AG04450 (cell line): ENCODE measurements around the gene SPRED2. TPM values are rescaled to one million over a fixed set of nuclear protein-coding genes. Genes with fewer than 3 reads are reported as not detected.

Experiments
- CTCF ChIA-PET: fragments of 300-600, 350-600 bp; formaldehyde crosslinking; extraction: SDS; loops from one replicate; lab custom pipeline; 2022; ENCODE audit warnings: antibody characterized with exemption, inconsistent platforms; lab: Charles Lee
- POLR2A ChIA-PET: fragments of 350-600 bp; formaldehyde crosslinking; extraction: SDS; loops from one replicate; lab custom pipeline; 2021; ENCODE audit warnings: antibody characterized with exemption, inconsistent platforms; lab: Yijun Ruan, JAX
- DNase-seq: peaks from one replicate; pipeline ENCODE4 v3.0.0-alpha.2; 2011; ENCODE audit warnings: low read depth, low spot score
- H3K27ac ChIP-seq: one replicate; pipeline ENCODE4 v1.5.1; 2012; ENCODE audit warnings: low read depth, low read length, control low read depth
- H3K27me3 ChIP-seq: one replicate; pipeline ENCODE4 v1.6.0; 2012; ENCODE audit warnings: low read length; ENCODE audit not compliant: control insufficient read depth, insufficient read depth
- H3K4me3 ChIP-seq: 2 replicates; pipeline ENCODE4 v1.5.1; 2011; ENCODE audit warnings: mild to moderate bottlenecking, low read depth, low read length, control low read depth
- H3K9me3 ChIP-seq: 2 replicates; pipeline ENCODE4 v1.5.1; 2012; ENCODE audit warnings: low read length; ENCODE audit not compliant: control insufficient read depth, insufficient read depth
- CTCF ChIP-seq: IDR thresholded peaks from 2 replicates; pipeline ENCODE4 v1.5.1; 2011; ENCODE audit warnings: low read depth, low read length, control low read depth, inconsistent platforms
- polyA plus RNA-seq: library from polyadenylated mRNA; depleted of rRNA; stranded (reverse); fragments of >200 nt; gene quantifications from 2 replicates; pipeline ENCODE4 v1.2.3, GENCODE V29; 2011

The SPRED2 gene
- polyA plus RNA-seq, 1 experiment, result 18.6 TPM

- DNase-seq, result no peak
- Histone ChIP-seq H3K27me3 (no peaks in the 10 kb centered on the region), H3K4me3 (no peak overlapping the region), H3K9me3 (no peaks in the 10 kb centered on the region), H3K27ac (peak overlapping the region; percentile 87)
- ChIA-PET CTCF (interaction anchor here (1.1 to 2.5 kb wide), 2 partner anchors 20 to 35 kb away, joined by 5 to 8 read pairs; no protein-coding TSS in a partner anchor), POLR2A (interaction anchor here (1.1 kb wide), 1 partner anchor 20 kb away, joined by 8 read pairs; no protein-coding TSS in a partner anchor)
- no peak for TF ChIP-seq CTCF
Observed at GRCh38 chr2:65300134-65300760, 132.2 kb downstream of the SPRED2 start.

DNA sequence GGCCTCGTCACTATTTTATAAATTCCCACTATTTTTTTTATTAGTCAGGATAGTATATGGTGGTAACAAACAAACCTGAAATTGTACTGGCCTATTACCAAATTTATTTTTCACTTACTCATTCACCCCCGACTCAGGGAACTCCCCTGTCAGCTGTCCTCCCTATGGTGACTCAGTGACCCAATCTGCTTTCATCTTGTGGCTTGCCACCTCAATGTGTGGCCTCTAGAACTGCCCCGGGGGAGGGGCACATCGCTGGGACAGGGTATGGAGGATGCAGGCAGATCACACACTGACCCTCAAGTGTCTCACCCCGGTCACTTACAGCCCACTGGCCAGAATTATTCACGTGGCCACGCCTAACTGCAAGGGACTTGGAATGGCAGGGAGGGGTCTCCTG is 133.2 kb downstream of the SPRED2 start:
- H3K4me3 ChIP-seq, result no peak overlapping the region
- H3K9me3 ChIP-seq, result no peaks in the 10 kb centered on the region
- H3K27me3 ChIP-seq, result no peaks in the 10 kb centered on the region
- TF ChIP-seq CTCF, result no peak
- H3K27ac ChIP-seq, result peak overlapping the region; percentile 66
- DNase-seq, result no peak
- CTCF ChIA-PET, result interaction anchor here (2.5 kb wide), 1 partner anchor 21 kb away, joined by 8 read pairs; no protein-coding TSS in a partner anchor
- POLR2A ChIA-PET, result interaction anchor here (0.5 to 0.7 kb wide), 2 partner anchors 109 to 125 kb away, joined by 3 to 4 read pairs; no protein-coding TSS in a partner anchor

DNA sequence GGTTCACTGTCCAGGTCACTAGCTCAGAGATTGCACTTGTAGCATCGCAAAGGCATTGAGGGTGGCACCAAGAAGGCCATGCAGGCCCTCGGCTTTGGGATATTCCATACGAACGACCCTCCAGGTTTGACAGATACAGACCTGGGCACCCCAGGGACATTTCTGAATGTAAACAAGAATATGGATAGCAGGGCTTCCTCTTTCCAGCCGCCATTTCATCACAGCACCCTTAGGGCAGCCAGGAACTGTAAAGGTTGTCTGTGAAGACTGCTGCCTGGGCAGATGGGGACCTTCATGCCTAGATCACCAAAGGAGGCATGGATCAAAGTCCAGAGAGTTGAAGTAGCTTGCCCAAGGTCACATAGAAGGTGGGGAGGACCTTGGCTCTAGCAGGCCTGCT is 134.3 kb downstream of the SPRED2 start:
- DNase-seq, result no peak
- H3K27ac ChIP-seq, result no peak overlapping the region
- POLR2A ChIA-PET, result interaction anchor here (0.7 kb wide), 3 partner anchors 12 to 128 kb away, joined by 4 to 5 read pairs (median 4); no protein-coding TSS in a partner anchor
- CTCF ChIA-PET, result interaction anchor here (1.5 kb wide), 1 partner anchor 33 kb away, joined by 5 read pairs; no protein-coding TSS in a partner anchor
- H3K9me3 ChIP-seq, result no peaks in the 10 kb centered on the region
- TF ChIP-seq CTCF, result no peak
- no peaks in the 10 kb centered on the region for H3K27me3 ChIP-seq
- H3K4me3 ChIP-seq, result no peak overlapping the region

DNA sequence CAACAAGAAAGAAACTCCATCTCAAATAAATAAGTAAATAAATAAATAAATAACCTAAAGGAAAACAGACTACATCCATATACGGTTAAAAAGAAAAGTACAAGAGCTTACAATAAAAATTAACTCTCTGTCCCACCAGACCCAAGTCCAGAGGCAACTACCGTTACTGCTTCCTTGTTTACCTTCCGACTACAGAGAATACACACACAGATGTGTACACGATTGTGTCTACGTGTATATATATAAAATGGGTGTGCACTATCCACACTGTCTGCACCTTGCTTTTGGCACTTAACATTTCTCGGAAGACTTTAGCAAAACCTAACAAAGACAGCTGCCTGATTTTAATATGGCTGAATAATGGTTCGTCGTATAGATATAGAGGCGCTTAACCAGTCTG is 134.9 kb downstream of the SPRED2 start:
- CTCF ChIA-PET, result interaction anchor here (1.5 kb wide), 1 partner anchor 32 kb away, joined by 5 read pairs; no protein-coding TSS in a partner anchor
- no peak for TF ChIP-seq CTCF
- no peak for DNase-seq
- Histone ChIP-seq H3K27me3 (no peaks in the 10 kb centered on the region), H3K9me3 (no peaks in the 10 kb centered on the region; the same call in 1 of the 2 replicates), H3K4me3 (no peak overlapping the region), H3K27ac (no peak overlapping the region)
- POLR2A ChIA-PET, result no interaction called here

DNA sequence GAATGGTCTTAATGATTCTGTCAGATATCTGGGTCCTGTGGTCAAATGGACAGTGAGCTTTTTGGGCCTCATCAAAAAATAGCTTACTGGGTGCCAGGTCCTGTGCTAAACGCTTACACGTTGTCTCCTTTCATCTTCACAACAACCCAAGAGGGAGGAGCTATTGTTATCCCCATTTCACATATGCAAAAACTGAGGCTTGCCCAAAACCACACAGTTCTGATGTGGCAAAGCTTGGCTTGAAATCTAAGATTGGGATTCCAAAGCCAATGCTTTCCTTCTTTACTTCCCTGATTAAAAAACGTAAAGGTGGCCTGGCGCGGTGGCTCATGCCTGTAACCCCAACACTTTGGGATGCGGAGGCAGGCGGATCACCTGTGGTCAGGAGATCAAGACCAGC is 135.4 kb downstream of the SPRED2 start:
- H3K9me3 ChIP-seq, result no peaks in the 10 kb centered on the region; the same call in 1 of the 2 replicates
- no peak overlapping the region for H3K4me3 ChIP-seq
- no peak for DNase-seq
- ChIA-PET POLR2A (no interaction called here), CTCF (interaction anchor here (1.5 kb wide), 1 partner anchor 32 kb away, joined by 5 read pairs; no protein-coding TSS in a partner anchor)
- no peaks in the 10 kb centered on the region for H3K27me3 ChIP-seq
- TF ChIP-seq CTCF, result no peak
- H3K27ac ChIP-seq, result no peak overlapping the region
